NCI-H82 (cell line): ENCODE results near the gene VTA1.

ENCODE experiments used
- DNase-seq: peaks from one replicate; lab custom pipeline; 2025; lab: John Stamatoyannopoulos, UW

VTA1 gene

DNA sequence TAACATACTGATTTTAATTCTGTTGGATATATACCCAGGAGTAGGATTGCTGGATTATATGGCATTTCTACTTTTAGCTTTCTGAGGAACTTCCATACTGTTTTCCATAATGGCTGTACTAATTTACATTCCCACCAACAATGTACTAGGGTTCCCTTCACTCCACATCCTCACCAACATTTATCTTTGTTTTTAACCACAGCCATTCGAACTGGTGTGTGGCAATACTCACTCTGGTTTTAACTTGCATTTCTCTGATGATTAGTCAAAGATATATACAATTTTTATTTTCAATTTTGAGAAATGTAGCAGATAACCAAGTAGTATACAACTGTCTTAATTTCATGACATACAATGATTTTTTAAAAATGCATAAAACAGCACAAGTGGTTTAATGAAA, 124.4 kb downstream of the VTA1 start:
- DNase-seq: no peak
